HEK293 (cell line): Measurements from ENCODE around the gene TBCA.
A peak's percentile ranks its signal among the peaks of the same experiment; 100 is the strongest.

Experiments used
- CTCF ChIA-PET: fragments of 350-600 bp; formaldehyde crosslinking; extraction: SDS; loops from one replicate; lab custom pipeline; 2021; ENCODE audit warnings: antibody characterized with exemption; lab: Yijun Ruan, JAX
- POLR2A ChIA-PET: fragments of 300-600 bp; formaldehyde crosslinking; extraction: SDS; loops from one replicate; lab custom pipeline; 2020; ENCODE audit warnings: antibody characterized with exemption, inconsistent platforms; lab: Yijun Ruan, JAX
- H3K27ac ChIP-seq: fragments of 200-500 bp; sonication (Bioruptor generic); 2 replicates; pipeline ENCODE4 v1.5.1; 2014; ENCODE audit warnings: low read depth, low read length, control low read depth, inconsistent platforms; ENCODE audit errors: extremely low read depth
- H3K36me3 ChIP-seq, 2 experiments: fragments of 200-500 bp in 1 of 2; sonication (Bioruptor generic) in 1 of 2; 1 replicate in 1 of 2; 2 replicates in 1 of 2; pipeline ENCODE4 v1.5.1; 2014 to 2017; ENCODE audit warnings: inconsistent platforms in 2 of 2, low read length in 2 of 2; ENCODE audit not compliant: control insufficient read depth in 2 of 2, insufficient read depth in 1 of 2
- H3K4me1 ChIP-seq: fragments of 200-500 bp; sonication (Bioruptor generic); 2 replicates; pipeline ENCODE4 v1.5.1; 2014; ENCODE audit warnings: mild to moderate bottlenecking, low read length, inconsistent platforms; ENCODE audit not compliant: control insufficient read depth, insufficient read depth
- H3K4me3 ChIP-seq: 2 replicates; pipeline ENCODE4 v1.5.1; 2011; ENCODE audit warnings: low read depth, mild to moderate bottlenecking, control low read depth, low read length, moderate library complexity
- H3K9me3 ChIP-seq: fragments of 200-500 bp; sonication (Bioruptor generic); 2 replicates; pipeline ENCODE4 v1.5.1; 2014; ENCODE audit warnings: low read depth, low read length, inconsistent platforms; ENCODE audit not compliant: control insufficient read depth, insufficient read depth
- HIC1 ChIP-seq: fragments of 450-650 bp; formaldehyde crosslinking; IDR thresholded peaks from 2 replicates; pipeline ENCODE4 v1.5.1; 2016; ENCODE audit warnings: missing biosample characterization, missing genetic modification characterization
- HOXA7 ChIP-seq: sonication (generic); formaldehyde crosslinking; IDR thresholded peaks from 2 replicates; pipeline ENCODE4 v1.8.1; 2022; ENCODE audit warnings: missing genetic modification reagents, borderline replicate concordance
- KLF8 ChIP-seq: fragments of 450-650 bp; formaldehyde crosslinking; IDR thresholded peaks from 2 replicates; pipeline ENCODE4 v1.5.1; 2016; ENCODE audit warnings: missing biosample characterization, missing genetic modification characterization
- KLF9 ChIP-seq: fragments of 450-650 bp; formaldehyde crosslinking; IDR thresholded peaks from 2 replicates; pipeline ENCODE4 v1.5.1; 2016; ENCODE audit warnings: missing biosample characterization, missing genetic modification characterization, low read depth
- PRDM10 ChIP-seq: fragments of 450-650 bp; formaldehyde crosslinking; IDR thresholded peaks from 2 replicates; pipeline ENCODE4 v1.5.1; 2016; ENCODE audit warnings: missing biosample characterization, missing genetic modification characterization
- SETDB1 ChIP-seq: IDR thresholded peaks from one replicate; pipeline ENCODE4 v1.6.1; 2017; ENCODE audit warnings: mild to moderate bottlenecking, low read length, moderate library complexity, mixed read lengths; ENCODE audit not compliant: insufficient read length
- TCF7L2 ChIP-seq: IDR thresholded peaks from 2 replicates; pipeline ENCODE4 v1.6.1; 2011; ENCODE audit warnings: low read depth, mild to moderate bottlenecking, inconsistent platforms, low read length, moderate library complexity, borderline replicate concordance
- YY2 ChIP-seq: fragments of 450-650 bp; formaldehyde crosslinking; IDR thresholded peaks from 2 replicates; pipeline ENCODE4 v1.5.1; 2016; ENCODE audit warnings: missing biosample characterization, missing genetic modification characterization
- ZFP69B ChIP-seq: fragments of 450-650 bp; formaldehyde crosslinking; IDR thresholded peaks from 2 replicates; pipeline ENCODE4 v1.5.1; 2016; ENCODE audit warnings: missing biosample characterization, missing genetic modification characterization
- ZNF10 ChIP-seq: fragments of 450-650 bp; formaldehyde crosslinking; IDR thresholded peaks from 2 replicates; pipeline ENCODE4 v1.5.1; 2017; ENCODE audit warnings: missing biosample characterization, missing genetic modification characterization
- ZNF23 ChIP-seq: fragments of 450-650 bp; formaldehyde crosslinking; IDR thresholded peaks from 2 replicates; pipeline ENCODE4 v1.5.1; 2016; ENCODE audit warnings: missing biosample characterization, missing genetic modification characterization, borderline replicate concordance
- ZNF266 ChIP-seq: fragments of 450-650 bp; formaldehyde crosslinking; IDR thresholded peaks from 2 replicates; pipeline ENCODE4 v1.5.1; 2016; ENCODE audit warnings: missing biosample characterization, missing genetic modification characterization, low read depth
- ZNF341 ChIP-seq: fragments of 450-650 bp; formaldehyde crosslinking; IDR thresholded peaks from 2 replicates; pipeline ENCODE4; 2016; ENCODE audit warnings: low read depth, missing biosample characterization, missing genetic modification characterization
- ZNF391 ChIP-seq: fragments of 450-650 bp; formaldehyde crosslinking; IDR thresholded peaks from 2 replicates; pipeline ENCODE4 v1.5.1; 2016; ENCODE audit warnings: low read depth, missing biosample characterization, missing genetic modification characterization, borderline replicate concordance
- ZNF423 ChIP-seq: fragments of 450-650 bp; formaldehyde crosslinking; IDR thresholded peaks from 2 replicates; pipeline ENCODE4 v1.5.1; 2016; ENCODE audit warnings: missing biosample characterization, missing genetic modification characterization
- ZNF501 ChIP-seq: fragments of 450-650 bp; formaldehyde crosslinking; IDR thresholded peaks from 2 replicates; pipeline ENCODE4 v1.5.1; 2016; ENCODE audit warnings: missing biosample characterization, missing genetic modification characterization
- ZNF558 ChIP-seq: fragments of 450-650 bp; formaldehyde crosslinking; IDR thresholded peaks from 2 replicates; pipeline ENCODE4 v1.5.1; 2016; ENCODE audit warnings: missing biosample characterization, missing genetic modification characterization
- ZNF626 ChIP-seq: fragments of 450-650 bp; sonication (Bioruptor Pico); formaldehyde crosslinking; IDR thresholded peaks from 2 replicates; pipeline ENCODE4 v1.5.1; 2018; ENCODE audit warnings: missing biosample characterization, missing genetic modification characterization, inconsistent platforms
- ZNF629 ChIP-seq: fragments of 450-650 bp; formaldehyde crosslinking; IDR thresholded peaks from 2 replicates; pipeline ENCODE4 v1.5.1; 2017; ENCODE audit warnings: missing biosample characterization, missing genetic modification characterization
- ZNF654 ChIP-seq: fragments of 450-650 bp; formaldehyde crosslinking; IDR thresholded peaks from 2 replicates; pipeline ENCODE4 v1.5.1; 2016; ENCODE audit warnings: low read depth, missing biosample characterization, missing genetic modification characterization
- ZNF658 ChIP-seq: fragments of 450-650 bp; formaldehyde crosslinking; IDR thresholded peaks from 2 replicates; pipeline ENCODE4; 2016; ENCODE audit warnings: missing biosample characterization, missing genetic modification characterization
- ZNF707 ChIP-seq: fragments of 450-650 bp; formaldehyde crosslinking; IDR thresholded peaks from 2 replicates; pipeline ENCODE4 v1.5.1; 2016; ENCODE audit warnings: missing biosample characterization, missing genetic modification characterization
- ZSCAN4 ChIP-seq: fragments of 450-650 bp; formaldehyde crosslinking; IDR thresholded peaks from 2 replicates; pipeline ENCODE4 v1.5.1; 2017; ENCODE audit warnings: missing biosample characterization, missing genetic modification characterization
- ZSCAN5A ChIP-seq: fragments of 450-650 bp; formaldehyde crosslinking; IDR thresholded peaks from 2 replicates; pipeline ENCODE4 v1.5.1; 2016; ENCODE audit warnings: missing biosample characterization, missing genetic modification characterization

TBCA gene

GRCh38 chr5:77778398-77778797 lies 2.3 kb upstream of the TBCA start (continued):
- TF ChIP-seq TCF7L2 (no peak), KLF8 (no peak), ZNF391 (no peak), ZNF658 (tag by site-specific recombination) (no peak), ZNF266 (tag by site-specific recombination) (no peak), ZNF654 (no peak), PRDM10 (tag by site-specific recombination) (no peak), ZNF626 (tag by site-specific recombination) (no peak), HIC1 (tag by site-specific recombination) (no peak), ZNF629 (no peak)

GRCh38 chr5:77777911-77778310 lies 1.8 kb upstream of the TBCA start:
- Histone ChIP-seq H3K27ac (no peak overlapping the region), H3K9me3 (no peaks in the 10 kb centered on the region), H3K4me3 (no peak overlapping the region), H3K4me1 (peaks cover 6% of the 10 kb centered on the region), H3K36me3 (peaks cover 0 to 23% of the 10 kb centered on the region in 2 experiments; a peak in 1 of 3 replicates)
- no peak for TF ChIP-seq YY2
- TF ChIP-seq ZNF423 (tag by site-specific recombination) = no peak
- TF ChIP-seq ZNF23 (tag by site-specific recombination) = no peak
- no peak for TF ChIP-seq ZFP69B (tag by site-specific recombination)
- no peak for TF ChIP-seq ZNF501 (tag by site-specific recombination)
- no peak for TF ChIP-seq SETDB1
- no peak for TF ChIP-seq ZNF707 (tag by site-specific recombination)
- no peak for TF ChIP-seq ZSCAN5A (tag by site-specific recombination)
- TF ChIP-seq ZNF10 (tag by site-specific recombination) = no peak
- TF ChIP-seq KLF8 = no peak
- no peak for TF ChIP-seq HOXA7 (CRISPR knock-in tag)
- no peak for TF ChIP-seq KLF9
- TF ChIP-seq ZSCAN4 = peak; percentile 77
- no peak for TF ChIP-seq ZNF629
- TF ChIP-seq ZNF341 (tag by site-specific recombination) = 0 out of 2 replicates have a peak, but pooled peaks have one; percentile 31
- no peak for TF ChIP-seq ZNF558
- ChIA-PET CTCF (no interaction called here), POLR2A (no interaction called here)
